IMR-90 (cell line): ENCODE results near the gene PSMG4. TPM values are rescaled to one million over a fixed set of nuclear protein-coding genes. Genes with fewer than 3 reads are reported as not detected.

ENCODE experiments used
- ATAC-seq: fragments of 200-7000 bp; cut with Tn5 transposase; 2 replicates; pipeline ENCODE4 v1.9.1; 2020; ENCODE audit warnings: low read depth, mild to moderate bottlenecking, moderate library complexity
- BruUV-seq: library from RNA; stranded (reverse); fragments of 400-500 nt; replicated peaks from 2 replicates; lab custom pipeline; 2021; lab: Mats Ljungman, UMichigan
- CTCF ChIA-PET: fragments of 300-600 bp; formaldehyde crosslinking; extraction: SDS; loops from one replicate; lab custom pipeline; 2021; ENCODE audit warnings: antibody characterized with exemption; lab: Yijun Ruan, JAX
- POLR2A ChIA-PET: fragments of 300-600 bp; sonication (Branson Sonifier 250); formaldehyde crosslinking; loops from one replicate; lab custom pipeline; 2022; ENCODE audit warnings: antibody characterized with exemption; ENCODE audit not compliant: unreplicated experiment; lab: Charles Lee
- DNase-seq: peaks from one replicate; pipeline ENCODE4 v3.0.0; 2013
- H2AFZ ChIP-seq: replicated peaks from 2 replicates; pipeline ENCODE3; 2013; ENCODE audit warnings: low read length, mild to moderate bottlenecking; ENCODE audit not compliant: poor library complexity
- H2AK5ac ChIP-seq: 2 replicates; pipeline ENCODE4 v1.6.1; 2013; ENCODE audit warnings: low read depth, low read length, inconsistent platforms
- H2AK9ac ChIP-seq: replicated peaks from 2 replicates; pipeline ENCODE3; 2013; ENCODE audit warnings: mild to moderate bottlenecking, low read depth, low read length, moderate library complexity; ENCODE audit not compliant: poor library complexity
- H2BK120ac ChIP-seq: 2 replicates; pipeline ENCODE4 v1.6.1; 2013; ENCODE audit warnings: low read depth, low read length, inconsistent platforms
- H2BK15ac ChIP-seq: 3 replicates; pipeline ENCODE4 v1.6.1; 2013; ENCODE audit warnings: low read depth, low read length, inconsistent platforms
- H2BK20ac ChIP-seq: 2 replicates; pipeline ENCODE4 v1.6.1; 2013; ENCODE audit warnings: low read depth, mild to moderate bottlenecking, inconsistent platforms, low read length, moderate library complexity
- H2BK5ac ChIP-seq: 2 replicates; pipeline ENCODE4 v1.6.1; 2013; ENCODE audit warnings: mild to moderate bottlenecking, low read depth, low read length, inconsistent platforms; ENCODE audit not compliant: poor library complexity, severe bottlenecking
- H3K14ac ChIP-seq: replicated peaks from 2 replicates; pipeline ENCODE4 v1.6.1; 2013; ENCODE audit warnings: low read depth, low read length, inconsistent platforms
- H3K18ac ChIP-seq: 2 replicates; pipeline ENCODE4 v1.6.1; 2013; ENCODE audit warnings: low read depth, low read length, control low read depth
- H3K23ac ChIP-seq: 2 replicates; pipeline ENCODE4 v1.6.1; 2013; ENCODE audit warnings: low read depth, low read length, inconsistent platforms
- H3K27ac ChIP-seq: 2 replicates; pipeline ENCODE4 v1.5.1; 2013; ENCODE audit warnings: mild to moderate bottlenecking, control low read depth, low read length; ENCODE audit not compliant: insufficient read depth
- H3K27me3 ChIP-seq: 2 replicates; pipeline ENCODE4 v1.6.1; 2013; ENCODE audit warnings: low read length; ENCODE audit not compliant: control insufficient read depth, insufficient read depth
- H3K36me3 ChIP-seq: 2 replicates; pipeline ENCODE4 v1.6.1; 2013; ENCODE audit warnings: low read length, mixed read lengths; ENCODE audit not compliant: control insufficient read depth, insufficient read depth
- H3K4ac ChIP-seq: 2 replicates; pipeline ENCODE4 v1.6.1; 2013; ENCODE audit warnings: low read depth, low read length, inconsistent platforms
- H3K4me1 ChIP-seq: 2 replicates; pipeline ENCODE4 v1.6.1; 2013; ENCODE audit warnings: low read length, mixed read lengths; ENCODE audit not compliant: control insufficient read depth, insufficient read depth
- H3K4me2 ChIP-seq: 2 replicates; pipeline ENCODE4 v1.6.1; 2013; ENCODE audit warnings: low read depth, mild to moderate bottlenecking, control low read depth, low read length, moderate library complexity
- H3K4me3 ChIP-seq: 2 replicates; pipeline ENCODE4 v1.5.1; 2013; ENCODE audit warnings: low read depth, mild to moderate bottlenecking, control low read depth, low read length, moderate library complexity; ENCODE audit not compliant: insufficient read depth
- H3K56ac ChIP-seq: 2 replicates; pipeline ENCODE4 v1.6.1; 2013; ENCODE audit warnings: low read length, inconsistent platforms; ENCODE audit not compliant: insufficient read depth; ENCODE audit errors: extremely low read depth
- H3K79me1 ChIP-seq, 2 experiments: 2 replicates each; pipeline ENCODE4 v1.6.1; 2013; ENCODE audit warnings: low read length in 2 of 2, inconsistent platforms in 1 of 2, low read depth in 1 of 2
- H3K9ac ChIP-seq: 2 replicates; pipeline ENCODE4 v1.6.1; 2013; ENCODE audit warnings: low read depth, low read length, control low read depth
- H3K9me1 ChIP-seq: 2 replicates; pipeline ENCODE4 v1.6.1; 2013; ENCODE audit warnings: low read length, inconsistent platforms; ENCODE audit not compliant: insufficient read depth
- H3K9me3 ChIP-seq: 2 replicates; pipeline ENCODE4 v1.6.1; 2013; ENCODE audit warnings: low read length; ENCODE audit not compliant: control insufficient read depth, insufficient read depth
- H4K20me1 ChIP-seq: 2 replicates; pipeline ENCODE4 v1.6.1; 2013; ENCODE audit warnings: low read length, inconsistent platforms; ENCODE audit not compliant: insufficient read depth
- H4K5ac ChIP-seq: 2 replicates; pipeline ENCODE4 v1.6.1; 2013; ENCODE audit warnings: mild to moderate bottlenecking, low read depth, low read length, control low read depth
- H4K8ac ChIP-seq, 2 experiments: 2 replicates each; pipeline ENCODE4 v1.6.1; 2013; ENCODE audit warnings: low read depth in 2 of 2, low read length in 2 of 2, control low read depth in 1 of 2, inconsistent platforms in 1 of 2
- H4K91ac ChIP-seq: 2 replicates; pipeline ENCODE4 v1.6.1; 2013; ENCODE audit warnings: low read depth, low read length, inconsistent platforms; ENCODE audit not compliant: insufficient read depth
- MAZ ChIP-seq: IDR thresholded peaks from 2 replicates; pipeline ENCODE4 v1.6.1; 2012; ENCODE audit warnings: low read depth, mild to moderate bottlenecking, low read length, improper control_type of control experiment, moderate library complexity, borderline replicate concordance
- MXI1 ChIP-seq: IDR thresholded peaks from 2 replicates; pipeline ENCODE4 v1.6.1; 2012; ENCODE audit warnings: low read depth, mild to moderate bottlenecking, low read length, moderate library complexity, borderline replicate concordance
- RFX5 ChIP-seq: IDR thresholded peaks from 2 replicates; pipeline ENCODE4 v1.8.0; 2012; ENCODE audit warnings: low read depth, mild to moderate bottlenecking, low read length, moderate library complexity
- WGBS, 2 experiments: methylation state at CpG; one replicate each; pipeline versions ENCODE4 v1.1.5 to v1.1.7; 2013; ENCODE audit warnings: missing lambda C conversion rate in 2 of 2; ENCODE audit not compliant: insufficient read length in 1 of 2; ENCODE audit errors: extremely low coverage in 2 of 2; 5-methylcytosine and 5-hydroxymethylcytosine counted together
- dilution Hi-C: fragments of 300-500 bp; cut with HindIII; formaldehyde crosslinking; loops from one replicate; pipeline ENCODE4 v1.14.3; 2018; ENCODE audit warnings: low sequenced_read_pairs; ENCODE audit not compliant: unreplicated experiment
- in situ Hi-C: fragments of 300-500 bp; cut with MboI; formaldehyde crosslinking; loops from 3 replicates; pipeline ENCODE4 v1.14.3; 2019; ENCODE audit warnings: low sequenced_read_pairs, inconsistent platforms, mixed read lengths
- intact Hi-C: fragments of 100-400 bp; cut with micrococcal nuclease; formaldehyde crosslinking; loops from 2 replicates; pipeline ENCODE4 v1.10.0; 2022
- polyA plus RNA-seq, 3 experiments: library from polyadenylated mRNA; depleted of rRNA; stranded (reverse); fragments of >200 nt; gene quantifications; 2 replicates each; pipeline ENCODE4 v1.2.3, GENCODE V29; 2012; ENCODE audit warnings: low replicate concordance in 1 of 3
- total RNA-seq: library from RNA; depleted of rRNA; stranded (reverse); fragments of >200 nt; gene quantifications from 2 replicates; pipeline ENCODE4 v1.2.3, GENCODE V29; 2012
- TF ChIP-seq, protein P1 (sequence below): conservative IDR thresholded peaks from 2 replicates; pipeline ENCODE4 v1.5.1; 2012; ENCODE audit warnings: mild to moderate bottlenecking, low read depth, low read length, improper control_type of control experiment
- TF ChIP-seq, protein P2 (sequence below): fragments of 150-350 bp; IDR thresholded peaks from 2 replicates; pipeline ENCODE4 v1.6.1; 2017; ENCODE audit warnings: mild to moderate bottlenecking, antibody characterized with exemption, low read length, low read depth

The PSMG4 gene
- total and polyA plus RNA-seq, 2 of the 4 experiments (the other 2 are of a cell fraction): 5.6 to 13.4 TPM

DNA sequence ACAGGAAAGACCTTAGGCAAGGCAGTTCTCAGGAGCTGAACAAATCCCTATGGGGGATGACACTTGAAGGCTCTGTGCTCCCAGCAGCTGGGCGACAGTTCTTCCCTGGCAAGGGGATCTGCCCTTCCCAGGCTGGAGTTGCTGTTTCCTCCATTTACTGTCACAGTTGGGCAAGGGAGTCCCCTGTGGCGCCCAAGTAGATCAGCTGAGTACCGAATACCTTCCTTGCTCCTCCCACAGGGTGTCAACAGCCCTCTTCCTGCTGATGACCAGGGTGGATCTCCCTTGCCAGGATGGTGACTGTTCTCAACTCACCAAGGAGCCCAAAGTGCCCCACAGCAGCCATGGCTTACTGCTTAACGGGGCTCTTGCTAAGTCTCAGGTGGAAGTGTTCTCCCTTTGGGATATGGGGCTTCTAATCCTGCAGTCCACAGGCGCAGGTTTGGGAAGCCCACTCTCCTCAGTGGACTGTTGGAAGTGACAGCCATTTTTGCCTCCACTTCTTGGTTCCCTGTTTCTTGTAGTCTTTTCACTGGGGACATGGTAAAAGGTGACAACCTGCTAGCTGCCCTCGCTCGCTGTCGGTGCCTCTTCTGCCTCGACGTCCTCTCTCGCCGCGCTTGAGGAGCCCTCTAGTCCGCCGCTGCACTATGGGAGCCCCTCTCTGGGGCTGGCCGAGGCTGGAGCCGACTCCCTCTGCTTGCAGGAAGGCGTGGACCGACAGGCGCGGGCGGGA lies 5.7 kb upstream of the PSMG4 start:
- no peak overlapping the region for H4K91ac ChIP-seq
- peaks cover 1% of the 10 kb centered on the region; the same call in 1 of the 2 replicates for H3K27me3 ChIP-seq
- no peak for ATAC-seq
- peaks cover 10% of the 10 kb centered on the region for H3K9me1 ChIP-seq
- POLR2A ChIA-PET: no interaction called here
- H2AK5ac ChIP-seq: no peak overlapping the region
- H4K5ac ChIP-seq: no peak overlapping the region
- no peak overlapping the region for H3K4me2 ChIP-seq
- no peak overlapping the region for H3K18ac ChIP-seq
- H4K8ac ChIP-seq: no peak overlapping the region
- dilution Hi-C loops (no loop called here), intact Hi-C loops (no loop called here), in situ Hi-C loops (loop anchor here (5.0 to 10.0 kb wide), 2 partner anchors 126 to 258 kb away; partner anchors contain the start of gene NQO2)
- H3K9ac ChIP-seq: no peak overlapping the region
- no peak overlapping the region for H3K27ac ChIP-seq
- H3K4me3 ChIP-seq: no peak overlapping the region
- BruUV-seq: no TSS peak
- H3K36me3 ChIP-seq: no peaks in the 10 kb centered on the region
- H2BK15ac ChIP-seq: no peak overlapping the region
- no peak overlapping the region for H3K4ac ChIP-seq
- H2BK120ac ChIP-seq: no peak overlapping the region
- no peak overlapping the region for H2AFZ ChIP-seq
- H3K23ac ChIP-seq: no peak overlapping the region
- H2AK9ac ChIP-seq: no peak overlapping the region
- no peaks in the 10 kb centered on the region for H3K9me3 ChIP-seq
- no peak overlapping the region for H2BK20ac ChIP-seq
- H3K14ac ChIP-seq: no peak overlapping the region
- no peak overlapping the region for H2BK5ac ChIP-seq
- H3K79me1 ChIP-seq: no peaks in the 10 kb centered on the region
- CTCF ChIA-PET: interaction anchor here (2.4 kb wide), 1 partner anchor 96 kb away, joined by 11 read pairs; the partner anchor contains the start of gene TUBB2A
- H3K4me1 ChIP-seq: peaks cover 6% of the 10 kb centered on the region
- DNase-seq: no peak
- WGBS, 2 experiments: 95% methylated on average over 18 of the region's 22 CpGs; no CpG with 5 or more reads in 1 of the 2 experiments
- no peak overlapping the region for H3K56ac ChIP-seq
- TF ChIP-seq MXI1 (no peak), RFX5 (no peak), MAZ (no peak)
- TF ChIP-seq, protein P1, sequence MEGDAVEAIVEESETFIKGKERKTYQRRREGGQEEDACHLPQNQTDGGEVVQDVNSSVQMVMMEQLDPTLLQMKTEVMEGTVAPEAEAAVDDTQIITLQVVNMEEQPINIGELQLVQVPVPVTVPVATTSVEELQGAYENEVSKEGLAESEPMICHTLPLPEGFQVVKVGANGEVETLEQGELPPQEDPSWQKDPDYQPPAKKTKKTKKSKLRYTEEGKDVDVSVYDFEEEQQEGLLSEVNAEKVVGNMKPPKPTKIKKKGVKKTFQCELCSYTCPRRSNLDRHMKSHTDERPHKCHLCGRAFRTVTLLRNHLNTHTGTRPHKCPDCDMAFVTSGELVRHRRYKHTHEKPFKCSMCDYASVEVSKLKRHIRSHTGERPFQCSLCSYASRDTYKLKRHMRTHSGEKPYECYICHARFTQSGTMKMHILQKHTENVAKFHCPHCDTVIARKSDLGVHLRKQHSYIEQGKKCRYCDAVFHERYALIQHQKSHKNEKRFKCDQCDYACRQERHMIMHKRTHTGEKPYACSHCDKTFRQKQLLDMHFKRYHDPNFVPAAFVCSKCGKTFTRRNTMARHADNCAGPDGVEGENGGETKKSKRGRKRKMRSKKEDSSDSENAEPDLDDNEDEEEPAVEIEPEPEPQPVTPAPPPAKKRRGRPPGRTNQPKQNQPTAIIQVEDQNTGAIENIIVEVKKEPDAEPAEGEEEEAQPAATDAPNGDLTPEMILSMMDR: no peak
- TF ChIP-seq, protein P2, sequence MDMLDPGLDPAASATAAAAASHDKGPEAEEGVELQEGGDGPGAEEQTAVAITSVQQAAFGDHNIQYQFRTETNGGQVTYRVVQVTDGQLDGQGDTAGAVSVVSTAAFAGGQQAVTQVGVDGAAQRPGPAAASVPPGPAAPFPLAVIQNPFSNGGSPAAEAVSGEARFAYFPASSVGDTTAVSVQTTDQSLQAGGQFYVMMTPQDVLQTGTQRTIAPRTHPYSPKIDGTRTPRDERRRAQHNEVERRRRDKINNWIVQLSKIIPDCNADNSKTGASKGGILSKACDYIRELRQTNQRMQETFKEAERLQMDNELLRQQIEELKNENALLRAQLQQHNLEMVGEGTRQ: no peak
- no peaks in the 10 kb centered on the region for H4K20me1 ChIP-seq
